ENCODE data around the gene RPL29. TPM values are rescaled to one million over a fixed set of nuclear protein-coding genes. Genes with fewer than 3 reads are reported as not detected.

The RPL29 gene
- total RNA-seq, 1 donor from 2014 or later: 1,224 TPM

- peak; percentile 44 to 62 (median 53) for TF ChIP-seq CTCF (IDR thresholded peaks at IDR 0.05)
- Histone ChIP-seq H3K4me1 (peaks cover 0 to 20% of the 10 kb centered on the region in 2 donors), H3K27me3 (no peaks in the 10 kb centered on the region), H3K27ac (no peak overlapping the region), H3K36me3 (no peaks in the 10 kb centered on the region), H3K4me3 (no peak overlapping the region), H3K9me3 (no peaks in the 10 kb centered on the region)
- intact Hi-C loops (cut with DNase I): loop anchor here (1.0 to 5.0 kb wide), 2 partner anchors 49 to 333 kb away; no protein-coding TSS in a partner anchor
- DNase-seq (ENCODE audit: low spot score in 2 of 2): no peak
These were observed 8.6 kb upstream of the RPL29 start for GRCh38 chr3:52004163-52004787.

GRCh38 chr3:52002748-52003147, 7.1 kb upstream of the RPL29 start:
- Histone ChIP-seq H3K9me3 (no peaks in the 10 kb centered on the region), H3K4me3 (no peak overlapping the region), H3K27me3 (no peaks in the 10 kb centered on the region), H3K27ac (no peak overlapping the region), H3K36me3 (no peaks in the 10 kb centered on the region), H3K4me1 (peaks cover 0 to 20% of the 10 kb centered on the region in 2 donors)
- no peak for TF ChIP-seq CTCF (IDR thresholded peaks at IDR 0.05)
- DNase-seq (ENCODE audit: low spot score in 2 of 2): no peak
- intact Hi-C loops (cut with DNase I): loop anchor here (5.0 kb wide), 1 partner anchor 335 kb away; no protein-coding TSS in a partner anchor

- H3K4me1 ChIP-seq: peaks cover 0 to 19% of the 10 kb centered on the region in 2 donors
- no peak overlapping the region for H3K4me3 ChIP-seq
- intact Hi-C loops (cut with DNase I): loop anchor here (1.0 to 5.0 kb wide), 3 partner anchors 122 to 336 kb away; no protein-coding TSS in a partner anchor
- no peak overlapping the region for H3K27ac ChIP-seq
- peak; percentile 91 to 98 (median 97) for TF ChIP-seq CTCF (IDR thresholded peaks at IDR 0.05)
- peak in 1 of 2 donors; percentile 87 for DNase-seq (ENCODE audit: low spot score in 2 of 2)
- H3K36me3 ChIP-seq: no peaks in the 10 kb centered on the region
- no peaks in the 10 kb centered on the region for H3K9me3 ChIP-seq
- H3K27me3 ChIP-seq: no peaks in the 10 kb centered on the region
These were observed 5.8 kb upstream of the RPL29 start for GRCh38 chr3:52001443-52001974.

- no peaks in the 10 kb centered on the region for H3K9me3 ChIP-seq
- intact Hi-C loops (cut with DNase I): loop anchor here (5.0 kb wide), 1 partner anchor 337 kb away; no protein-coding TSS in a partner anchor
- H3K4me1 ChIP-seq: peaks cover 3 to 5% of the 10 kb centered on the region in 2 donors
- no peak overlapping the region for H3K27ac ChIP-seq
- TF ChIP-seq CTCF (IDR thresholded peaks at IDR 0.05): no peak
- DNase-seq (ENCODE audit: low spot score in 2 of 2): no peak
- no peaks in the 10 kb centered on the region for H3K27me3 ChIP-seq
- peaks cover 0 to under 1% of the 10 kb centered on the region in 2 donors for H3K36me3 ChIP-seq
- no peak overlapping the region for H3K4me3 ChIP-seq
These were observed 4.2 kb upstream of the RPL29 start for GRCh38 chr3:51999846-52000245.

GRCh38 chr3:51998774-51999173, 3.1 kb upstream of the RPL29 start:
- peaks cover 0 to 11% of the 10 kb centered on the region in 2 donors for H3K36me3 ChIP-seq
- DNase-seq (ENCODE audit: low spot score in 2 of 2): no peak
- intact Hi-C loops (cut with DNase I): no loop called here
- peaks cover 6 to 9% of the 10 kb centered on the region in 2 donors for H3K4me1 ChIP-seq
- H3K4me3 ChIP-seq: no peak overlapping the region
- no peaks in the 10 kb centered on the region for H3K9me3 ChIP-seq
- no peak for TF ChIP-seq CTCF (IDR thresholded peaks at IDR 0.05)
- H3K27ac ChIP-seq: no peak overlapping the region
- H3K27me3 ChIP-seq: no peaks in the 10 kb centered on the region
